Measurements from ENCODE around the gene ACOX3.

GRCh38 chr4:8414377-8414776, 26.1 kb downstream of the ACOX3 start:
- TF ChIP-seq RAD21 (IDR thresholded peaks at IDR 0.05 in 1 of 2, conservative IDR thresholded peaks at IDR 0.05 in 1 of 2; ENCODE audit: low read depth in 2 of 2, low read length in 2 of 2) (no peak), TAF1 (IDR thresholded peaks at IDR 0.05; ENCODE audit: low read depth, low read length) (no peak), TBP (IDR thresholded peaks at IDR 0.05; ENCODE audit: low read depth, low read length) (no peak), CTCF (IDR thresholded peaks at IDR 0.05; ENCODE audit: control extremely low read depth in 1 of 3, insufficient read depth in 1 of 3, low read depth in 1 of 3, low read length in 3 of 3) (no peak), MAX (IDR thresholded peaks at IDR 0.05) (no peak), HDAC6 (IDR thresholded peaks at IDR 0.05; ENCODE audit: low read depth, low read length) (no peak), POLR2AphosphoS5 (IDR thresholded peaks at IDR 0.05; ENCODE audit: low read depth, low read length) (no peak)
